Testis (tissue), 3 donors: ENCODE results near the gene CLMN. TPM values are rescaled to one million over a fixed set of nuclear protein-coding genes. Genes with fewer than 3 reads are reported as not detected.

Experiments
- DNase-seq: peaks from one replicate; pipeline ENCODE4 v3.0.0-alpha.2; 2019
- H3K27ac ChIP-seq, 2 donors: fragments of 200-600 bp; sonication (generic); one replicate each; pipeline ENCODE4 v1.5.1; 2019
- H3K27me3 ChIP-seq: fragments of 200-600 bp; sonication (generic); one replicate; pipeline ENCODE4 v1.5.1; 2019
- H3K36me3 ChIP-seq: fragments of 200-600 bp; sonication (generic); one replicate; pipeline ENCODE4 v1.5.1; 2017; ENCODE audit warnings: low read depth; ENCODE audit errors: missing control alignments
- H3K4me1 ChIP-seq: fragments of 200-600 bp; sonication (generic); one replicate; pipeline ENCODE4 v1.5.1; 2019
- H3K4me3 ChIP-seq, 2 donors: fragments of 200-600 bp; sonication (generic); one replicate each; pipeline ENCODE4 v1.5.1; 2017 to 2019
- H3K9me3 ChIP-seq: fragments of 200-600 bp; sonication (generic); one replicate; pipeline ENCODE4 v1.5.1; 2017
- CTCF ChIP-seq, 3 experiments: fragments of 450-650 bp in 2 of 3; fragments of 200-600 bp in 1 of 3; sonication (generic) in 1 of 3; IDR thresholded peaks; one replicate each; pipeline ENCODE4 v1.5.1; 2016 to 2019; ENCODE audit warnings: antibody characterized with exemption in 3 of 3, mild to moderate bottlenecking in 2 of 3, moderate library complexity in 1 of 3
- POLR2A ChIP-seq: fragments of 450-650 bp; IDR thresholded peaks from one replicate; pipeline ENCODE4 v1.6.1; 2017; ENCODE audit warnings: antibody characterized with exemption, mild to moderate bottlenecking, moderate library complexity
- WGBS, 2 donors: methylation state at CpG; one replicate each; pipeline ENCODE4 v1.1.5; 2018; 5-methylcytosine and 5-hydroxymethylcytosine counted together
- intact Hi-C: fragments of 100-400 bp; cut with DNase I; formaldehyde crosslinking; loops from one replicate; pipeline ENCODE4 v1.15.1; 2023; ENCODE audit warnings: low total_unique reads
- polyA plus RNA-seq: library from polyadenylated mRNA; stranded (reverse); fragments of 350-450 nt; fragmentation: Illumina TruSeq; extraction: RNeasy Lipid Tissue Mini Kit (QIAGEN cat#74804); gene quantifications from one replicate; pipeline ENCODE4 v1.2.3, GENCODE V29; 2014; ENCODE audit warnings: low read depth, low replicate concordance; ENCODE audit not compliant: insufficient read depth
- total RNA-seq, 2 donors: library from RNA; depleted of rRNA; stranded (reverse); fragments of >200 nt; gene quantifications; one replicate each; pipeline ENCODE4 v1.2.3, GENCODE V29; 2016

Gene CLMN
- total and polyA plus RNA-seq, 3 donors from 2014 or later, result 35.9 to 134 (median 68.0) TPM

GRCh38 chr14:95281560-95282176 is 38.0 kb downstream of the CLMN start:
- H3K27me3 ChIP-seq, result no peaks in the 10 kb centered on the region
- peaks cover 10% of the 10 kb centered on the region for H3K4me1 ChIP-seq
- WGBS, 2 donors, result 59 to 74% methylated on average over 4 of the region's 4 CpGs
- no peaks in the 10 kb centered on the region for H3K36me3 ChIP-seq
- H3K9me3 ChIP-seq, result no peaks in the 10 kb centered on the region
- H3K27ac ChIP-seq, result no peak overlapping the region
- intact Hi-C loops, result no loop called here
- TF ChIP-seq CTCF (IDR thresholded peaks at IDR 0.05) (no peak), POLR2A (no peak)
- H3K4me3 ChIP-seq, result no peak overlapping the region
- DNase-seq, result no peak

- no peak overlapping the region for H3K27ac ChIP-seq
- H3K9me3 ChIP-seq, result no peaks in the 10 kb centered on the region
- H3K4me3 ChIP-seq, result no peak overlapping the region
- no peaks in the 10 kb centered on the region for H3K4me1 ChIP-seq
- TF ChIP-seq POLR2A, result no peak
- no peak for TF ChIP-seq CTCF (IDR thresholded peaks at IDR 0.05)
- WGBS, 2 donors, result 90 to 95% methylated on average over 7 of the region's 7 CpGs
- DNase-seq, result no peak
- H3K27me3 ChIP-seq, result no peaks in the 10 kb centered on the region
- no peaks in the 10 kb centered on the region for H3K36me3 ChIP-seq
- intact Hi-C loops, result no loop called here
Observed at GRCh38 chr14:95275494-95275893, 44.2 kb downstream of the CLMN start.

- Histone ChIP-seq H3K9me3 (no peaks in the 10 kb centered on the region), H3K27me3 (no peaks in the 10 kb centered on the region), H3K4me3 (no peak overlapping the region), H3K36me3 (no peaks in the 10 kb centered on the region), H3K4me1 (no peaks in the 10 kb centered on the region), H3K27ac (no peak overlapping the region)
- intact Hi-C loops, result no loop called here
- DNase-seq, result no peak
- WGBS, 2 donors, result 89 to 97% methylated on average over 6 of the region's 6 CpGs
- TF ChIP-seq POLR2A, result no peak
- no peak for TF ChIP-seq CTCF (IDR thresholded peaks at IDR 0.05)
Observed at GRCh38 chr14:95274874-95275273, 44.8 kb downstream of the CLMN start.

GRCh38 chr14:95274279-95274678 is 45.4 kb downstream of the CLMN start:
- WGBS, 2 donors, result 89 to 100% methylated on average over 6 to 7 of the region's 7 CpGs
- no peak for TF ChIP-seq POLR2A
- no peak for TF ChIP-seq CTCF (IDR thresholded peaks at IDR 0.05)
- Histone ChIP-seq H3K4me1 (no peaks in the 10 kb centered on the region), H3K27ac (no peak overlapping the region), H3K36me3 (no peaks in the 10 kb centered on the region), H3K9me3 (no peaks in the 10 kb centered on the region), H3K4me3 (no peak overlapping the region), H3K27me3 (no peaks in the 10 kb centered on the region)
- no peak for DNase-seq
- intact Hi-C loops, result no loop called here
